Sigmoid colon (tissue), 7 donors: Measurements from ENCODE around the gene CIITA. TPM values are rescaled to one million over a fixed set of nuclear protein-coding genes. Genes with fewer than 3 reads are reported as not detected.
"Not testable (repeated sequence)": the region's sequence is repeated elsewhere in the genome, so short reads cannot be mapped to it uniquely, and the experiment has no call there.

Experiments used
- DNase-seq: peaks from one replicate; pipeline ENCODE4 v3.0.0-alpha.2; 2019
- H3K27ac ChIP-seq, 4 donors: fragments of 200-600 bp; sonication (generic); one replicate each; pipeline ENCODE4 v1.5.1; 2016 to 2019; ENCODE audit warnings: mild to moderate bottlenecking in 1 of 4
- H3K27me3 ChIP-seq, 3 donors: fragments of 200-600 bp; sonication (generic); one replicate each; pipeline ENCODE4 v1.5.1; 2019; ENCODE audit warnings: mild to moderate bottlenecking in 1 of 3
- H3K36me3 ChIP-seq, 4 donors: fragments of 200-600 bp; sonication (generic); one replicate each; pipeline ENCODE4 v1.5.1; 2016 to 2019
- H3K4me1 ChIP-seq, 4 donors: fragments of 200-600 bp; sonication (generic); one replicate each; pipeline ENCODE4 v1.5.1; 2017 to 2019
- H3K4me3 ChIP-seq, 4 donors: fragments of 200-600 bp; sonication (generic); one replicate each; pipeline ENCODE4 v1.5.1; 2017 to 2019; ENCODE audit warnings: mild to moderate bottlenecking in 2 of 4, moderate library complexity in 1 of 4
- H3K9me3 ChIP-seq, 4 donors: fragments of 200-600 bp in 3 of 4; sonication (generic) in 3 of 4; one replicate each; pipeline versions ENCODE4 v1.5.1 to v1.6.1; 2013 to 2019
- CTCF ChIP-seq, 4 experiments: fragments of 450-650 bp in 3 of 4; fragments of 200-600 bp in 1 of 4; IDR thresholded peaks; one replicate each; pipeline ENCODE4 v1.5.1; 2016 to 2019; ENCODE audit warnings: antibody characterized with exemption in 4 of 4, mild to moderate bottlenecking in 3 of 4, moderate library complexity in 2 of 4
- EP300 ChIP-seq, 4 donors: sonication (generic); formaldehyde crosslinking; IDR thresholded peaks; one replicate each; pipeline ENCODE4 v1.6.1; 2017; ENCODE audit warnings: antibody characterized with exemption in 4 of 4
- POLR2A ChIP-seq, 2 donors: fragments of 450-650 bp; IDR thresholded peaks; one replicate each; pipeline ENCODE4 v1.6.1; 2016; ENCODE audit warnings: antibody characterized with exemption in 2 of 2, mild to moderate bottlenecking in 2 of 2, moderate library complexity in 2 of 2
- POLR2AphosphoS5 ChIP-seq, 4 donors: sonication (generic); formaldehyde crosslinking; IDR thresholded peaks; one replicate each; pipeline ENCODE4 v1.6.1; 2017; ENCODE audit warnings: antibody characterized with exemption in 4 of 4
- WGBS, 2 donors: extraction: QIAGEN DNeasy Blood & Tissue Kit; methylation state at CpG; one replicate each; pipeline ENCODE4 v1.1.7; 2013; 5-methylcytosine and 5-hydroxymethylcytosine counted together
- intact Hi-C: fragments of 100-400 bp; cut with DNase I; formaldehyde crosslinking; loops from one replicate; pipeline ENCODE4 v1.15.1; 2023
- polyA plus RNA-seq, 3 donors: library from polyadenylated mRNA; stranded (reverse); fragments of 200-250 nt; gene quantifications; one replicate each; pipeline ENCODE4 v1.2.3, GENCODE V29; 2013
- total RNA-seq, 4 donors: library from RNA; depleted of rRNA; stranded (reverse); fragments of >200 nt; gene quantifications; one replicate each; pipeline ENCODE4 v1.1.0, GENCODE V29; 2016
- donor health status: healthy with polysubstance abuse.
- donor health status: Bipolar disorder and iron deficiency.
- donor health status: healthy.

The CIITA gene
- total and polyA plus RNA-seq, 7 donors, result 1.2 to 53.9 (median 9.7) TPM

GRCh38 chr16:10966129-10966528 is 89.1 kb downstream of the CIITA start:
- 86 to 88% methylated on average over 5 of the region's 5 CpGs for WGBS, 2 donors
- Histone ChIP-seq H3K9me3 (no peaks in the 10 kb centered on the region), H3K4me1 (peaks cover 0 to 13% (median 9%) of the 10 kb centered on the region in 4 donors), H3K36me3 (peaks cover 0 to 25% (median 10%) of the 10 kb centered on the region in 4 donors), H3K27ac (no peak overlapping the region), H3K4me3 (no peak overlapping the region), H3K27me3 (no peaks in the 10 kb centered on the region)
- DNase-seq, result no peak
- intact Hi-C loops, result loop anchor here (5.0 to 10.0 kb wide), 3 partner anchors 676 to 829 kb away; partner anchors contain the start of genes SNN and ZC3H7A
- no peak for TF ChIP-seq CTCF (IDR thresholded peaks at IDR 0.05)
- no peak for TF ChIP-seq POLR2A (IDR thresholded peaks at IDR 0.05)
- no peak for TF ChIP-seq POLR2AphosphoS5 (IDR thresholded peaks at IDR 0.05)
- TF ChIP-seq EP300 (IDR thresholded peaks at IDR 0.05), result no peak

- not testable (repeated sequence) for H3K9me3 ChIP-seq, DNase-seq, H3K4me1 ChIP-seq, H3K27ac ChIP-seq, H3K4me3 ChIP-seq, H3K27me3 ChIP-seq
- peaks cover 0 to 27% (median 10%) of the 10 kb centered on the region in 4 donors for H3K36me3 ChIP-seq
- WGBS, 2 donors, result 62 to 68% methylated on average over 4 of the region's 4 CpGs
- intact Hi-C loops, result loop anchor here (5.0 to 10.0 kb wide), 3 partner anchors 676 to 828 kb away; partner anchors contain the start of genes SNN and ZC3H7A
Measured at GRCh38 chr16:10966559-10966958, 89.6 kb downstream of the CIITA start.

- no peak overlapping the region for H3K27ac ChIP-seq
- 79 to 90% methylated on average over 5 of the region's 5 CpGs for WGBS, 2 donors
Measured at GRCh38 chr16:10967986-10968385, 91.0 kb downstream of the CIITA start.

GRCh38 chr16:10968498-10968897 is 91.5 kb downstream of the CIITA start:
- TF ChIP-seq CTCF (IDR thresholded peaks at IDR 0.05), result no peak
- TF ChIP-seq POLR2AphosphoS5 (IDR thresholded peaks at IDR 0.05), result no peak
- no peak for TF ChIP-seq EP300 (IDR thresholded peaks at IDR 0.05)
- no peak for TF ChIP-seq POLR2A (IDR thresholded peaks at IDR 0.05)
- Histone ChIP-seq H3K9me3 (no peaks in the 10 kb centered on the region), H3K36me3 (peaks cover 0 to 29% (median 3%) of the 10 kb centered on the region in 4 donors), H3K27ac (no peak overlapping the region), H3K4me1 (peaks cover 0 to 15% (median 10%) of the 10 kb centered on the region in 4 donors), H3K4me3 (no peak overlapping the region), H3K27me3 (no peaks in the 10 kb centered on the region)
- intact Hi-C loops, result loop anchor here (5.0 to 10.0 kb wide), 3 partner anchors 674 to 826 kb away; partner anchors contain the start of genes SNN and ZC3H7A
- 90 to 93% methylated on average over 3 of the region's 3 CpGs for WGBS, 2 donors
- DNase-seq, result no peak

More at GRCh38 chr16:10967986-10968385, 91.0 kb downstream of the CIITA start:
- Histone ChIP-seq H3K4me1 (peaks cover 0 to 15% (median 10%) of the 10 kb centered on the region in 4 donors), H3K9me3 (no peaks in the 10 kb centered on the region), H3K4me3 (no peak overlapping the region), H3K36me3 (peaks cover 0 to 30% (median 7%) of the 10 kb centered on the region in 4 donors), H3K27me3 (no peaks in the 10 kb centered on the region)
- TF ChIP-seq POLR2A (IDR thresholded peaks at IDR 0.05) (no peak), POLR2AphosphoS5 (IDR thresholded peaks at IDR 0.05) (no peak), CTCF (IDR thresholded peaks at IDR 0.05) (no peak), EP300 (IDR thresholded peaks at IDR 0.05) (no peak)
- DNase-seq, result no peak
- intact Hi-C loops, result loop anchor here (5.0 to 10.0 kb wide), 3 partner anchors 674 to 827 kb away; partner anchors contain the start of genes SNN and ZC3H7A

- 61 to 77% methylated on average over 1 of the region's 1 CpG for WGBS, 2 donors
- Histone ChIP-seq H3K36me3 (peaks cover 0 to 33% (median 2%) of the 10 kb centered on the region in 4 donors), H3K9me3 (no peaks in the 10 kb centered on the region), H3K27me3 (no peaks in the 10 kb centered on the region), H3K4me3 (no peak overlapping the region), H3K27ac (no peak overlapping the region), H3K4me1 (peaks cover 0 to 10% (median 5%) of the 10 kb centered on the region in 4 donors)
- no peak for DNase-seq
- TF ChIP-seq EP300 (IDR thresholded peaks at IDR 0.05) (no peak), POLR2AphosphoS5 (IDR thresholded peaks at IDR 0.05) (no peak), POLR2A (IDR thresholded peaks at IDR 0.05) (no peak), CTCF (IDR thresholded peaks at IDR 0.05) (no peak)
- intact Hi-C loops, result loop anchor here (5.0 to 10.0 kb wide), 4 partner anchors 215 to 825 kb away; partner anchors contain the start of genes SNN and ZC3H7A
Measured at GRCh38 chr16:10969615-10970014, 92.6 kb downstream of the CIITA start.
